HEK293 (cell line): ENCODE results near the gene WDR55.

Source experiments
- CTCF ChIA-PET: fragments of 350-600 bp; formaldehyde crosslinking; extraction: SDS; loops from one replicate; lab custom pipeline; 2021; ENCODE audit warnings: antibody characterized with exemption; lab: Yijun Ruan, JAX
- POLR2A ChIA-PET: fragments of 300-600 bp; formaldehyde crosslinking; extraction: SDS; loops from one replicate; lab custom pipeline; 2020; ENCODE audit warnings: antibody characterized with exemption, inconsistent platforms; lab: Yijun Ruan, JAX
- H3K27ac ChIP-seq: fragments of 200-500 bp; sonication (Bioruptor generic); 2 replicates; pipeline ENCODE4 v1.5.1; 2014; ENCODE audit warnings: low read depth, low read length, control low read depth, inconsistent platforms; ENCODE audit errors: extremely low read depth
- H3K36me3 ChIP-seq, 2 experiments: fragments of 200-500 bp in 1 of 2; sonication (Bioruptor generic) in 1 of 2; 1 replicate in 1 of 2; 2 replicates in 1 of 2; pipeline ENCODE4 v1.5.1; 2014 to 2017; ENCODE audit warnings: inconsistent platforms in 2 of 2, low read length in 2 of 2; ENCODE audit not compliant: control insufficient read depth in 2 of 2, insufficient read depth in 1 of 2
- H3K4me1 ChIP-seq: fragments of 200-500 bp; sonication (Bioruptor generic); 2 replicates; pipeline ENCODE4 v1.5.1; 2014; ENCODE audit warnings: mild to moderate bottlenecking, low read length, inconsistent platforms; ENCODE audit not compliant: control insufficient read depth, insufficient read depth
- H3K4me3 ChIP-seq: 2 replicates; pipeline ENCODE4 v1.5.1; 2011; ENCODE audit warnings: low read depth, mild to moderate bottlenecking, control low read depth, low read length, moderate library complexity
- H3K9me3 ChIP-seq: fragments of 200-500 bp; sonication (Bioruptor generic); 2 replicates; pipeline ENCODE4 v1.5.1; 2014; ENCODE audit warnings: low read depth, low read length, inconsistent platforms; ENCODE audit not compliant: control insufficient read depth, insufficient read depth
- ATF2 ChIP-seq: fragments of 450-650 bp; formaldehyde crosslinking; IDR thresholded peaks from 2 replicates; pipeline ENCODE4 v1.5.1; 2016; ENCODE audit warnings: missing biosample characterization, missing genetic modification characterization, low read depth
- BCL11A ChIP-seq: fragments of 450-650 bp; formaldehyde crosslinking; IDR thresholded peaks from 2 replicates; pipeline ENCODE4 v1.5.1; 2016; ENCODE audit warnings: low read depth, missing biosample characterization, missing genetic modification characterization
- HOXC10 ChIP-seq: sonication (generic); formaldehyde crosslinking; IDR thresholded peaks from 2 replicates; pipeline ENCODE4 v1.8.1; 2023; ENCODE audit warnings: mild to moderate bottlenecking, missing genetic modification reagents
- IKZF3 ChIP-seq: fragments of 450-650 bp; IDR thresholded peaks from 2 replicates; pipeline ENCODE4 v1.5.0; 2018; ENCODE audit warnings: missing biosample characterization, mild to moderate bottlenecking, missing genetic modification characterization, moderate library complexity
- PRDM4 ChIP-seq: fragments of 450-650 bp; formaldehyde crosslinking; IDR thresholded peaks from 2 replicates; pipeline ENCODE4 v1.5.1; 2017; ENCODE audit warnings: missing biosample characterization, missing genetic modification characterization
- ZBTB17 ChIP-seq: fragments of 450-650 bp; formaldehyde crosslinking; IDR thresholded peaks from 2 replicates; pipeline ENCODE4 v1.5.1; 2016; ENCODE audit warnings: missing biosample characterization, missing genetic modification characterization
- ZNF114 ChIP-seq: fragments of 450-650 bp; formaldehyde crosslinking; IDR thresholded peaks from 2 replicates; pipeline ENCODE4 v1.5.0; 2017; ENCODE audit warnings: missing biosample characterization, missing genetic modification characterization
- ZNF133 ChIP-seq: fragments of 450-650 bp; formaldehyde crosslinking; IDR thresholded peaks from 2 replicates; pipeline ENCODE4 v1.5.1; 2016; ENCODE audit warnings: missing biosample characterization, missing genetic modification characterization
- ZNF202 ChIP-seq: fragments of 450-650 bp; formaldehyde crosslinking; IDR thresholded peaks from 2 replicates; pipeline ENCODE4 v1.5.1; 2016; ENCODE audit warnings: missing biosample characterization, missing genetic modification characterization, borderline replicate concordance
- ZNF211 ChIP-seq: fragments of 450-650 bp; formaldehyde crosslinking; IDR thresholded peaks from 2 replicates; pipeline ENCODE4 v1.5.1; 2016; ENCODE audit warnings: low read depth, missing biosample characterization, missing genetic modification characterization
- ZNF248 ChIP-seq: fragments of 450-650 bp; formaldehyde crosslinking; IDR thresholded peaks from 2 replicates; pipeline ENCODE4 v1.5.1; 2017; ENCODE audit warnings: missing biosample characterization, missing genetic modification characterization
- ZNF362 ChIP-seq: fragments of 450-650 bp; formaldehyde crosslinking; IDR thresholded peaks from 2 replicates; pipeline ENCODE4 v1.5.1; 2016; ENCODE audit warnings: missing biosample characterization, missing genetic modification characterization
- ZNF416 ChIP-seq: fragments of 450-650 bp; formaldehyde crosslinking; IDR thresholded peaks from 2 replicates; pipeline ENCODE4 v1.5.1; 2016; ENCODE audit warnings: missing biosample characterization, missing genetic modification characterization
- ZNF473 ChIP-seq: fragments of 450-650 bp; formaldehyde crosslinking; IDR thresholded peaks from 2 replicates; pipeline ENCODE4 v1.5.1; 2017; ENCODE audit warnings: missing biosample characterization, missing genetic modification characterization
- ZNF48 ChIP-seq: fragments of 450-650 bp; formaldehyde crosslinking; IDR thresholded peaks from 2 replicates; pipeline ENCODE4 v1.5.1; 2016; ENCODE audit warnings: missing biosample characterization, missing genetic modification characterization
- ZNF529 ChIP-seq: fragments of 450-650 bp; formaldehyde crosslinking; IDR thresholded peaks from 2 replicates; pipeline ENCODE4 v1.5.1; 2017; ENCODE audit warnings: missing genetic modification characterization, missing biosample characterization; ENCODE audit not compliant: insufficient replicate concordance
- ZNF530 ChIP-seq: fragments of 450-650 bp; formaldehyde crosslinking; IDR thresholded peaks from 2 replicates; pipeline ENCODE4 v1.5.1; 2016; ENCODE audit warnings: low read depth, missing biosample characterization, missing genetic modification characterization
- ZNF549 ChIP-seq: fragments of 450-650 bp; IDR thresholded peaks from 2 replicates; pipeline ENCODE4 v1.5.1; 2018; ENCODE audit warnings: missing biosample characterization, missing genetic modification characterization, mild to moderate bottlenecking, inconsistent platforms, moderate library complexity
- ZNF623 ChIP-seq: fragments of 450-650 bp; formaldehyde crosslinking; IDR thresholded peaks from 2 replicates; pipeline ENCODE4 v1.5.1; 2016; ENCODE audit warnings: missing biosample characterization, missing genetic modification characterization
- ZNF776 ChIP-seq: fragments of 450-650 bp; formaldehyde crosslinking; IDR thresholded peaks from 2 replicates; pipeline ENCODE4 v1.5.0; 2017; ENCODE audit warnings: missing biosample characterization, missing genetic modification characterization, borderline replicate concordance
- TF ChIP-seq, protein P1 (sequence below): fragments of 450-650 bp; formaldehyde crosslinking; IDR thresholded peaks from 2 replicates; pipeline ENCODE4 v1.5.1; 2016; ENCODE audit warnings: missing biosample characterization, missing genetic modification characterization
- TF ChIP-seq, protein P2 (sequence below): fragments of 450-650 bp; formaldehyde crosslinking; IDR thresholded peaks from 2 replicates; pipeline ENCODE4 v1.5.1; 2016; ENCODE audit warnings: missing biosample characterization, missing genetic modification characterization, borderline replicate concordance

WDR55 gene

GRCh38 chr5:140641716-140642115 is 23.0 kb upstream of the WDR55 start:
- H3K9me3 ChIP-seq, result no peaks in the 10 kb centered on the region
- peaks cover 7 to 59% of the 10 kb centered on the region in 2 experiments; a peak in 2 of 3 replicates for H3K36me3 ChIP-seq
- ChIA-PET CTCF (no interaction called here), POLR2A (interaction anchor here (0.9 to 1.4 kb wide), 2 partner anchors 49 to 58 kb away, joined by 5 read pairs; partner anchors contain the start of genes HARS1, HARS2 and ZMAT2)
- H3K4me1 ChIP-seq, result peaks cover 2% of the 10 kb centered on the region; the same call in 1 of the 2 replicates
- H3K27ac ChIP-seq, result no peak overlapping the region
- TF ChIP-seq BCL11A (tag by site-specific recombination), result no peak
- no peak for TF ChIP-seq ZBTB17 (tag by site-specific recombination)
- no peak for TF ChIP-seq ZNF211
- no peak for TF ChIP-seq ZNF248 (tag by site-specific recombination)
- no peak for TF ChIP-seq ZNF133 (tag by site-specific recombination)
- TF ChIP-seq ZNF776 (tag by site-specific recombination), result no peak
- TF ChIP-seq, protein P1, sequence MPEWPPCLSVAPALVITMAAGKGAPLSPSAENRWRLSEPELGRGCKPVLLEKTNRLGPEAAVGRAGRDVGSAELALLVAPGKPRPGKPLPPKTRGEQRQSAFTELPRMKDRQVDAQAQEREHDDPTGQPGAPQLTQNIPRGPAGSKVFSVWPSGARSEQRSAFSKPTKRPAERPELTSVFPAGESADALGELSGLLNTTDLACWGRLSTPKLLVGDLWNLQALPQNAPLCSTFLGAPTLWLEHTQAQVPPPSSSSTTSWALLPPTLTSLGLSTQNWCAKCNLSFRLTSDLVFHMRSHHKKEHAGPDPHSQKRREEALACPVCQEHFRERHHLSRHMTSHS (tag by site-specific recombination), result no peak
- no peak for TF ChIP-seq ATF2 (tag by site-specific recombination)
- TF ChIP-seq, protein P2, sequence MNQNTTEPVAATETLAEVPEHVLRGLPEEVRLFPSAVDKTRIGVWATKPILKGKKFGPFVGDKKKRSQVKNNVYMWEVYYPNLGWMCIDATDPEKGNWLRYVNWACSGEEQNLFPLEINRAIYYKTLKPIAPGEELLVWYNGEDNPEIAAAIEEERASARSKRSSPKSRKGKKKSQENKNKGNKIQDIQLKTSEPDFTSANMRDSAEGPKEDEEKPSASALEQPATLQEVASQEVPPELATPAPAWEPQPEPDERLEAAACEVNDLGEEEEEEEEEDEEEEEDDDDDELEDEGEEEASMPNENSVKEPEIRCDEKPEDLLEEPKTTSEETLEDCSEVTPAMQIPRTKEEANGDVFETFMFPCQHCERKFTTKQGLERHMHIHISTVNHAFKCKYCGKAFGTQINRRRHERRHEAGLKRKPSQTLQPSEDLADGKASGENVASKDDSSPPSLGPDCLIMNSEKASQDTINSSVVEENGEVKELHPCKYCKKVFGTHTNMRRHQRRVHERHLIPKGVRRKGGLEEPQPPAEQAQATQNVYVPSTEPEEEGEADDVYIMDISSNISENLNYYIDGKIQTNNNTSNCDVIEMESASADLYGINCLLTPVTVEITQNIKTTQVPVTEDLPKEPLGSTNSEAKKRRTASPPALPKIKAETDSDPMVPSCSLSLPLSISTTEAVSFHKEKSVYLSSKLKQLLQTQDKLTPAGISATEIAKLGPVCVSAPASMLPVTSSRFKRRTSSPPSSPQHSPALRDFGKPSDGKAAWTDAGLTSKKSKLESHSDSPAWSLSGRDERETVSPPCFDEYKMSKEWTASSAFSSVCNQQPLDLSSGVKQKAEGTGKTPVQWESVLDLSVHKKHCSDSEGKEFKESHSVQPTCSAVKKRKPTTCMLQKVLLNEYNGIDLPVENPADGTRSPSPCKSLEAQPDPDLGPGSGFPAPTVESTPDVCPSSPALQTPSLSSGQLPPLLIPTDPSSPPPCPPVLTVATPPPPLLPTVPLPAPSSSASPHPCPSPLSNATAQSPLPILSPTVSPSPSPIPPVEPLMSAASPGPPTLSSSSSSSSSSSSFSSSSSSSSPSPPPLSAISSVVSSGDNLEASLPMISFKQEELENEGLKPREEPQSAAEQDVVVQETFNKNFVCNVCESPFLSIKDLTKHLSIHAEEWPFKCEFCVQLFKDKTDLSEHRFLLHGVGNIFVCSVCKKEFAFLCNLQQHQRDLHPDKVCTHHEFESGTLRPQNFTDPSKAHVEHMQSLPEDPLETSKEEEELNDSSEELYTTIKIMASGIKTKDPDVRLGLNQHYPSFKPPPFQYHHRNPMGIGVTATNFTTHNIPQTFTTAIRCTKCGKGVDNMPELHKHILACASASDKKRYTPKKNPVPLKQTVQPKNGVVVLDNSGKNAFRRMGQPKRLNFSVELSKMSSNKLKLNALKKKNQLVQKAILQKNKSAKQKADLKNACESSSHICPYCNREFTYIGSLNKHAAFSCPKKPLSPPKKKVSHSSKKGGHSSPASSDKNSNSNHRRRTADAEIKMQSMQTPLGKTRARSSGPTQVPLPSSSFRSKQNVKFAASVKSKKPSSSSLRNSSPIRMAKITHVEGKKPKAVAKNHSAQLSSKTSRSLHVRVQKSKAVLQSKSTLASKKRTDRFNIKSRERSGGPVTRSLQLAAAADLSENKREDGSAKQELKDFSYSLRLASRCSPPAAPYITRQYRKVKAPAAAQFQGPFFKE (tag by site-specific recombination), result no peak
- no peak for TF ChIP-seq PRDM4 (tag by site-specific recombination)
- TF ChIP-seq ZNF362 (tag by site-specific recombination), result no peak
- TF ChIP-seq HOXC10, result no peak
- TF ChIP-seq, all 188 proteins: peak for 0
- no peak overlapping the region for H3K4me3 ChIP-seq

DNA sequence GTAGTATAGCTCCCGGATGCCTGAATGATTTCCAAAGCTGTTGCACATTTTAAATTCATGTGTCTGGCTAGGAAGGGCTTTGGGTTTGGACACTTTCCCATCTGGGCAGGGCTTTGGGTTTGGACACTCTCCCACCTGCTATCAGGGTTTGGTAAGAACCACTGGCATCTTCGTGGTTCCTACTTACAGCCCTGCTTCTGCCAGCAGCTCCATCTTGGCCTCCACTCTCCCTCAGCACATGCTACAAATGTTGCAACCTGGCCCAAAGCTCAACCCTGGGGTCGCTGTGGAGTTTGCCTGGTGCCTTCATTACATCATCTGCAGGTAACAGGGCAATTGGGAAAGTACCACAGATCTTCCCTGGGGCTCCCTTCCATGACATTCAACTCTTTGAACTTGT is 22.0 kb upstream of the WDR55 start:
- POLR2A ChIA-PET, result interaction anchor here (0.6 to 1.4 kb wide), 5 partner anchors 15 to 117 kb away, joined by 3 to 7 read pairs (median 5); partner anchors contain the start of genes HARS1, HARS2, SRA1 and ZMAT2
- no peaks in the 10 kb centered on the region for H3K9me3 ChIP-seq
- H3K4me1 ChIP-seq, result peaks cover 2% of the 10 kb centered on the region; the same call in 1 of the 2 replicates
- no peak overlapping the region for H3K4me3 ChIP-seq
- CTCF ChIA-PET, result interaction anchor here (0.8 kb wide), 1 partner anchor 43 kb away, joined by 3 read pairs; no protein-coding TSS in a partner anchor
- no peak overlapping the region for H3K27ac ChIP-seq
- peaks cover 7 to 60% of the 10 kb centered on the region in 2 experiments; a peak in 2 of 3 replicates for H3K36me3 ChIP-seq
- TF ChIP-seq ZNF473 (tag by site-specific recombination) (no peak), ZNF48 (tag by site-specific recombination) (no peak), ZNF549 (tag by site-specific recombination) (no peak), ZNF202 (tag by site-specific recombination) (no peak), ZNF529 (tag by site-specific recombination) (no peak), ZNF416 (tag by site-specific recombination) (no peak), IKZF3 (tag by site-specific recombination) (no peak), ZNF530 (no peak), ZNF623 (tag by site-specific recombination) (no peak), ZNF114 (tag by site-specific recombination) (no peak)
